Stromal cell of bone marrow (primary cell): ENCODE data around the gene FAF2.

Source experiments
- DNase-seq: peaks from one replicate; pipeline ENCODE4 v3.0.0-alpha.2; 2012; ENCODE audit warnings: low read depth

FAF2 gene

DNA sequence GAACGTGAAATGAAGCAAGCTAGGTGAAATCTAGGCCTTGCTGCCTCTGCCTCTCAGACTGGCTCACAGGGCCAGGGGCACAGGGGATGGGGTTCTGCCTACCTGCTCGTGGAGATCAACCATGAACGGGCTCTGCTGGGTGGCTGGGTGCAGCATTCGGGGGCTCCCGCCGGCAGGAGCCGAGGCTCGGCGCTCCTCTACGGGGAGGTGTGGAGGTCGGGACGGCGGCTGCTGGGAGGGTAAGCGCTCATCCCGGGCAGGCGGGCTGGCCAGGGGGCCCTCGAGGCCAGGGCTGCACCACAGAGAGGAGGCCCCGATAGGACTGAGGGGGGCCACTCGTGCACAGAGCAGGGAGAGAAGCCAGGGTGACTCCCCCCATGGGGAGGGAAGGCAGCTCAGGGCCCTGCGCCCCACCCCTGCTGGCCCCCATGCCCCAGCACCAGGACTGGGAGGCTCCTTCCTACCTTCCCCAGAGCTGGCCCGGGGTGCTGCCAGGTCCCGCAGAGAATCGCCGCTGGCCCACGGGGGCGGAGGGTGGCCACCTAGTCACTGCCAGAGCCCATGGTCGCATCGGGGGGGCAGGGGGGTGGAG lies 83.8 kb downstream of the FAF2 start:
- no peak for DNase-seq

- DNase-seq, result no peak
These were observed 84.6 kb downstream of the FAF2 start for GRCh38 chr5:176532795-176533194.

- DNase-seq, result no peak
These were observed 85.2 kb downstream of the FAF2 start for GRCh38 chr5:176533390-176533789.

DNA sequence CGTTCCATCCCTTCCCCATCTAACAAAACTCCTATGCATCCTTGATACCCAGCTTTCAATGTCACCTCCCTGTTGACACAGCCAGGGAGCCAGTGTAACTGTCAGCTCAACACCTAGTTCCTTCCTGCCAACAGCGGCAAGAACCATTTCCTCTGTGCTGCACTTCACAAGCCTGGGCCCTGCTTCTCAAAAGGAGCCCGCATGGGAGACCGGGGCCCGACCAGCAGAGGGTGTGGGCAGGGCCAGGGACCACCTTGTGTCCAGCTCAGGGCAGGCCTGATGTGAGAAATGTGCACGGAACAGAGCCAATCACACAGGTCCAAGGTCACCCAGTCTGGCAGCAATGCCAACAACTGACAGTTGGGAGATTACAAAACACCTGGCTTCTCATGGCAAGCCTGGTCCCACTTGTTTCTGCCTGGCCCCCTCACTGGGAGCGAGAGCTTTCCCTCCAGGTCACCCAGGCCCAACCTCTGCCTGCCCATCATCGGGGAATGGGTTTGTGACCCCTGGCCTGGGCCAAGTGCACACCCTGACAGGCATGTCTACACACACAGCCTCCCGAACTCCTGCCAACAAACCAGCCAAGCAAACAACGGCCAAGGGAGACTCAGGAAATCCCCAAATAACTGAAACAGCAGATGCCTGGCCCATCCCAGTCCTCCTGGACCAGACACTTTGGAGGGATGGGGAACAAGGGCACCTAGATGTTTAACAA lies 85.9 kb downstream of the FAF2 start:
- no peak for DNase-seq

DNA sequence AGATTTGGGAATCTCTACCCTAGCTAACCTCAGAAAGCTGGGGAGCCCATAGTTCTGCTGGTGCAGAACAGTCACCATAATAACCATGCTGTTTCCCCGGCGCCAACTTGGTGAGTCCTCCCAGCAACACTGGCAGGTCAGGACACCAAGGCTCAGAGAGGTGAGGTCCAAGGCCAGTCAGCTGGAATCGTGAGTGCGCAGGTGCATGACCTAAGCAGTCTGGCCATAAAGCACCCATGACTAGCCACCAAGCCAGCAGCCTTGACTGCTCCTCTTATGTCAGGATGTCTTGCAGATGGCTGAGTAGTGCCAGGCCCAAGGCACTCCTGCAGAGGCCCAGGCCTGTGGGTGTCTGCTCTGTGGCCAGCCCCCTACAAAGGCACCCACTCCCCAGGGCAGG lies 86.5 kb downstream of the FAF2 start:
- no peak for DNase-seq

- DNase-seq, result no peak
These were observed 87.0 kb downstream of the FAF2 start for GRCh38 chr5:176535101-176535663.

DNA sequence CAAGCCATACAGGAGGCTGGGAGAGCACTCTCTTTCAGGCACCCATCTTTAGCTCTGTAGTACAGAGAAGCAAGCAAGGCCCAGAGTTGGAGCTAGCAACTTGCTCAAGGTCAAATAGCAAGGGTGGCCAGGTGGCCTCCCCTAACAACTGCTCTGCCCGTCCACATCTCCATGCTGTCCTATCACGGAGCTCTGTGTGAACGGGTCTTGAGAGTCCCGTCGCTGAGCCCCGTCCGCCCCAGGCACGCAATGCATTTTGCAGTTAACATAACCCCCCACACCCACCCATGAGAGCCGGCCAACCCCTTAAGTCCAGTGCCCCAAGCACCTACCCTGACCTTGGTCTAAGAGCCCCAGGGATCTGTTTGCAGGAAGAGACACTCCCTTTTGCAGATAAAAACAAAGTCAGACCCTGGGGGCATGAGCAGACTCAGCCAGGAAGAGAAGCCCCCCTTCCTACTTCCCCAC lies 87.5 kb downstream of the FAF2 start:
- no peak for DNase-seq

- peak; percentile 61 for DNase-seq
These were observed 88.1 kb downstream of the FAF2 start for GRCh38 chr5:176536132-176536901.

DNA sequence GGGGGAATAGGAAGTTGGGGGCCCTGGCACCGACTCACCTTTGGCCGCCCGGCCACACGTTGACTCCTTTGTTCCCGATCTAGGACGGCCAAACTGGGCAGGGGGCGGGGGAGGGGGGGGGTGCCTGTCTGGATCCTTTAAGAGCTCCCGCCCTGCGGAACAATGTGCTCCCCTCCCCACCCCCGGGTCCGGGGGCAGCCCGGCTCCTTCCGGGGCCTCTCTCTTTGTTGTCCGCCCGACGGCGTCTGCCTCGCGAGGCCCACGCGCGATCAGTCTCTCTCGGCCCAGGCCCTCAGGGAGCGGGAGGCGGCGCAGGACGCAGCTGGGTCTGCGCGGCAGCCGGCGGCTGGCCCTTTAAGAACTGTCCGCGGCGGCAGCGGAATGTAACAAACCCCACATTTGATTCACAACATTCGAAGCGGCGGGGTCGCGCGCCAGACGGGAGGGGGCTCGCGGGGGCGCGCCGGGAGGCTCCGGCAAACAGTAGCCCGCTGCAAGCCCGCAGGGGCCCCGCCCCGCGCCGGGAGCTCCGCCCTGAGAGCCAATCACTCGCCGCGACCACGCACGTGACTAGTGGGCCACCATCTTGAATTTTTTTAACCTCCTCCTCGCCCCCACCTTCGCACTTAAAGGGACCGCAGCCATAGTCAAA lies 88.8 kb downstream of the FAF2 start, which contains the start of gene RNF44:
TSS of gene RNF44 (minus strand) at position 501 of the 652 bp plus-strand sequence. CDS start 4,930 bp downstream, outside the sequence.
- DNase-seq, result peak; percentile 95

DNA sequence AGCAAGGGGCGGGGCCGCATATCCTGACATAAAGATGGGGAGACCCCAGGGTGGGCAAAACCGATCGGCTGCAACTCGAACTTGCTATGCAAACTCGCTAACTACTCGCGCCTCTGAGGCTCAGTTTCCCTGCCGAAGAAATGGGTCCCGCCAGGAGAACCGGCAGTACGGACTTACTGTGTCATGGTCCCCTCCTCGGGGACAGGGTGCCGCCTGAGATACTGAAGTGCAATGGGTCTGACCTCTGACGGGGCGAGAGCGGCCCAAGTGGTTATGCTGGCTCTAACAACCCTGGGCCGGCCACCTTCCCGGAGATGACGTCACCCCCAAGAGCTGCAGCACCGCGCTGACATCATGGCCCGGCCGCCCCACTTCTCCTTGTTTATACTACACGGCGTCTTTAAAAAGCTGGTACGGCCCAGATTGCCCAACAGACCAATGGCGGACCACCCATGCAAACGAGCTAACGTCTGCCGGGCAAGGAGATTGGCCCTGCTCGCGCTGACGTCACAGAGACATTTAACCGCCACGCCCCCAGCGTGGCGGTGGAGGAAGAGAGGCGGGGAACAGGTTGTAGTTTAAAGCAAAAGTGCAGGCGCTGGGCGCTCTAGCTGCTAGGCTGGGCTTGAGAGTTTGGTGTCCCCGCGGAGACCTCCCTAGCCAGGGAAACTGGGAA lies 89.5 kb downstream of the FAF2 start:
- DNase-seq, result peak; percentile 99

DNA sequence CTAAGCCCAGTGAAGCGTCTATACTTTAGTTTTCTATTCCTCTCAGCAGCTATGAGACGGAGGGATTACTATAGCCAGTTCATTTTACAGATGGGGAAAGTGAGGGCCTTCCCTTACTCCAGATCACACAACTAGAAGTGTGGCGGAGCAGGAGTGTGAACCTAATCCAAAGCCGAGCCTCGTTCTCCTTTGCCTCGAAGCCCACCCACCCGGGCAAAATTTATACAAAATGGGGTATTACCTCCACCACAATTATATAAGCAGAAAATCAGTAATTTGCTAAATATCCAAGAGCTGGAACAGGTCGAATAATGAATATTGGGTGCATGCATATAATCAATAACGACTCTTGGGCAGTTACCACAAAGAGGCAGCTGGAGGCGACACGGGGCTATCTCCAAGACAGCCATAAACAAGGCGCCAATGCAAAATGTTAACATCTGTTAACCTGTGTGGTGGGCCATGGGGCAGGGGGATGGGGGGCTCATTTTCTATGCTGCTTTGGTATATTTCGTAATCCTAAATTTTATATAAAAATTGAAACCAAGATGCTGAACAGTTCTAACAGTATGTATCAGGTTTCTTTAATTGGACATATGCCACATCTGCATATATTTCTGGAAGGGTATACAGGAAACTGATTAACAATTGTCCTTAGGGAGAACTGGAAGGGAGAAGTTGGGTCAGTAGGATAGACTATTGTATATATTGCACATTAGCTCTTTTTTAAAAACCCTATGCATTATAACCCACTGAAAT lies 90.2 kb downstream of the FAF2 start:
- no peak for DNase-seq

DNA sequence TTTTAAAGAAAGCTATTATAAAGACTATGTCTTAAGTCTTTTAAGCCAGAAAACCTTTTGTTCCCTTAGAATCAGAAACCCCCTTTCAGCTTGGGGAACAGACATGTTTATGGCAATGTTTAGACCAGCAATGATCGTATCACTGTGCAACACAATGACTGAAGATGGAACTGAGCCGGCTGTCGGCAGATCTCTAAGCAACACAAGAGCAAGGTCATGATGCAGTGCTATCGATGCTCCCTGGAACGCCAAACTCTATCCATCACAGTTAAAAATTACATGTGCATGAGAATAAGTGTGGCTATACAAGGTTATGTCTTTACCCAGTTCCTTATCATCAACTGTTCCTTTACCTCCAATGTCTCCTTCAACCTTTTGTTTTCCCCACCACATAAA lies 90.8 kb downstream of the FAF2 start:
- DNase-seq, result no peak

DNA sequence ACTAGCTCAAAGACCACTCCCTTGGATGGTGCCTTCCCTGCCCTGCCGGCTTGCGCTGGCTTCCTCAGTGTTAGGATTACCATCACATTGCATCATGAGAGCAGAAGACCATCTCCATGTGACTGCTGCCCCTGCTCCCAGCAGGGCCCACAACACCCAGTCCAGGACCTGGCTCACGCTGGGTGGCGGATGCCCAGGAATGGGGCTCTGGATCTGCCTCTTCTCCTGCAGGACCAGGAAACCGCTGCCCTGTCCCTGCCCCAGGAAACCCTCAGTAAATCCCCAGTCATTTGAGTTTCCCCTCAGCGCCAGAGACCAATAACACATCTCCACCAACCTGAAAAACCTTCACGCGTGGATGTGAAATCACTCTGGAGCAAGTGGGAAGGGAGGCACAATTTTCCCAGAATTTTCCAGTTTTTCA lies 92.3 kb downstream of the FAF2 start:
- no peak for DNase-seq

DNA sequence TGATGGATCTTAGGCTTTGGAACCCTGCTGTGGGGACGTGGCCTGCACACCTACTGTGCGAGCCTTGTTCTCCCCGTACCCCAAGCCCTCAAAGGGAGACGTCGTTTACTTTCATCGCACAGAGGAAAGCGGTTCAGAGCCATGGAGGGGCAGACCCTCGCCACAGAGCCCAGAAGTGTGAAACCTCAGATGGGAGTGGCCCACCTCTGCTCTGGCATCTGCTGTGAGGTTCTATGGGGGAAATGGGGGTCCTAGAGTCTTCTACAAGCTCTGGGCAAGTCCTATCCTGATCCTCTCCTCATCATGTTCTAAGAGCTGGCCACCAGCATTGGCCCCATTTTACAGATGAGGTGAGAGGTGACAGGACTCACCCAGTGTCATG lies 92.8 kb downstream of the FAF2 start:
- DNase-seq, result no peak

DNA sequence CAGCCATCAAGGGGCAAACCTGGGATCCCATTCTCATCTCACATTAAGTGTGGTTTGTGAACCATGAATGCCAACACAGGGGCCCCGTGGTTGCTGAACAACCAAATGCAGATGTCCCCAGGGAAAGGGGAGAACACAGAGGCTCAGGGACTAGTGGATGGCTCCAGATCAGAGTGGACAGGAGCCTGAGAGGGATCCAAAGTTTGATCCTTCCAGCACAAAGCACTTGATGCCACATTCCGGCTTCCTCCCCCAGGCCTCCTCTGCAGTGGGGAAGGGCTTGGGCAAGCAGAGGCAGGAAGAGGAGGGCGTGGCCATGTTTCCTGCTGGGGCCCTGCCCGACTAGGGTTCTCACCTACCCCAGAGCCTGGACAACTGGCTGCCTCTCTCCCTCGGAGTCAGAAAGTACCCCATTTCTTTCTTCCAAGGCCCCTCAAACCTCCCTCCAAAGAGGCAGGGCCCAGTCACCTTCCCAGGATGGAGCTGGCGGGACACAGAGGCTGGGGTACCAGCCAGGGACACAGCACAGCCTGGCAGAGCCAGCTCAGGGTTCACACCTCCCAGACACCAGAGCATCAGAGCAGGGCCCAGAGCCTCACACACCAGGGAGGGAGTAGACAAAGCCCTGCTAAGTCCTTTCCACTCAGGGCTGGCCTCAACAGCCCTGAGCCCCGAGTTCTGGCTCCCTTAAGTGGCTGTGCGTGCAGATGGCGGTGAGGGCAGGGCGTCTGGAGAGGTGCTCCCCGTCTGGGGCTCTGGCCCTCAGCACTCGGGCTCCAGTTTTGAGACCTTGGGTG lies 93.4 kb downstream of the FAF2 start:
- DNase-seq, result no peak

GRCh38 chr5:176542135-176542595 lies 94.0 kb downstream of the FAF2 start:
- DNase-seq, result no peak

DNA sequence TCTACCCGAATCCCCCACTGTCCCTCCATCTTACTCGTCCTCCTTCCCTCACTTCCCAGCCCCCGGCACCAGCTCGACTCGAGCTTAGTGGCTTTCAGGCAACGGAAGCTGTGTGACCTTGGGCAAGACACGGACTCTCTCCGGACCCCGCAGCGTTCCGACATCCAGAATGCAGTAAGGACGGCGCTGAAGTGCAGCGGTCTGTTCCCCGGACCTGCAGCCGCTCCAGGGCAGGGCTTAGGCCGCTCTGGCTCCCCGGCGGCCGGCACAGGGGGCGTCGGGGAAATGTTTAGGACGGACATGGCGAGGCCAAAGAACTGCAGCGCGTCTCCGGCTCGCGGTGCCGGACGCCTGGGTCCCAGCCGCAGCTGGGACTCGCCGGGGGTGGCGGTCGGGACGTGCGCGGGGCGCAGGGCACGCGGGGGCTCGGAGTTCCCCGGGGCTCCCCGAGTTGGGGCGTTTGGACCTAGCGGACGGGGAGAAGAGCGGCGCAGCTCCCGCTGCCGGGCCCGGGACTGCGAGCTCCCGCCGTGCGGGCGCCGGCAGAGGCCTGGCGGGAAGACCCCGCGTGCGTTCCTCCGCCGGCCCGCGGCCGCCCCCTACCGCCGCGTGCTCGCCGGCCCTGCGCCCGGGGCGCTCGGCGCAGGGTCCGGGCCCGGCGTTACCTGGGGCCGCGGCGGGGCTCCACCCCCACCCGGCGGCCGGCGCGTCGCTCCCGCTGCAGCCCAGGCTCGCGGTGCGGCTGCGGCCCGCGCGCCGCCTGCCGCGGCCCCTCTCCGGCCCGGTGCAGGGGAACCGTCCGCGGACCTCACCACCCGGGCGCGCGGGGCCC lies 94.6 kb downstream of the FAF2 start:
- no peak for DNase-seq

GRCh38 chr5:176543428-176544182 lies 95.4 kb downstream of the FAF2 start:
- DNase-seq, result no peak
